HG02610 (cell line): Measurements from ENCODE around the gene ADGRA1.

ENCODE experiments used
- ATAC-seq: cut with Tn5 transposase; IDR thresholded peaks from one replicate; pipeline ENCODE4 v1.9.1; 2021; ENCODE audit warnings: mild to moderate bottlenecking, moderate library complexity; ENCODE audit not compliant: unreplicated experiment

ADGRA1 gene

DNA sequence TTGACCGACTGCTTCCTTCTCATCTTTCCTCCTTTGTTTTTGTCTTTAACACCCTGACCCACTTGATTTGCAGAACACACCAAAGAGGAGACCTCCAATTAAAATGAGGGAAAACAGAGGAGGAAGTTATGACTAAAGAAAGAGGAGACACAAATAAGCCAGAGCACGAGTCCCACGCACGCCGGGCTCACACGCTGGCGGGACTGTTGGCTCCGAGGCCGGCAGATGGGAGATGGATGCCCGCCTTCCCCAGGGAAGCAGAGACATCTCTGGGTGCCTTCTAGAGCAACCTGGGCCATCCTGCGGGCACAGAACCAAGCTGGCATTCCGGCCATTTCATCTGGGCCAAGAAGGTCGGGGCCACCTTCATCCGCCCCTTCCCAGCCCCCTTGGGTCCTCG lies 5.6 kb downstream of the ADGRA1 start:
- ATAC-seq = no peak

GRCh38 chr10:133094286-133094685 lies 6.6 kb downstream of the ADGRA1 start:
- no peak for ATAC-seq

DNA sequence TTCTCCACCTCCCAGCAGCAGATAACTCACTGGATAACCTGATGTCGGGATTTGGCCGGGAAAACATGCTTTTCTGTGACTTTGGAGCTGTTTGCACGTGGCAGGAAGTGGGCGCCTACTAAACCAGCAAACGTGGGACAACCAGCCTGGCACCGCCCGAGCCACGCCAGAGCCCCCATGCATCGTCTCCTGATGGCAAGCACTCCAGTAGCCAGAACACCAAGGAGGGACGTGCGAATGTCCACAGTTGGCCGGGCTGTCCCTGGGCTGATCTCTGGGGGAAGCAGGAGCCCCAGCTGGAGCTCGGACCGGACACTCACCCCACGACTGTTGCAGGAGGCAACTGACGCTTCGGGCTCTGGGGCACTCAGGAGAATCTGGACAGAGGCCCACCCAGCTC lies 7.1 kb downstream of the ADGRA1 start:
- ATAC-seq = no peak

DNA sequence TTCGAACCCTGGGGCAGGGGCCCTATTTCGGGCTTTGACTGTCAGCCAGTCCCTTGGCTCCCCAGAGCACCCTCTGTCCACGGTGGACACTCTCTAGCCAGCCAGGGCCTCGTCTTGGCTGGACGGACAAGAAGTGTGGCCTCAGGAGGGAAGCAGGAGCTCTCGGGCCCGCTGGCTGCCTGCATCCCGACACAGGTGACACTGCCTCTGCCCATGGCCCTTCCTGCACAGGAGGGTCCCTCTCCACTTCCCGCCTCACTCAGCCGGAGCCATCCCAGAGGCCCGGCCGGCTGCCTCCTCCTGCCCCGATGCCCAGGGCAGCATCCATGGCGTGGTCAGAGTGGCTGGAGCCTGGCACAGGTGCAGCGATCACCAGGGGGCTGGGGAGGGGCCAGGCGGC lies 7.9 kb downstream of the ADGRA1 start:
- ATAC-seq = no peak

- ATAC-seq = no peak
Measured at GRCh38 chr10:133096616-133097269, 9.0 kb downstream of the ADGRA1 start.

- ATAC-seq = no peak
Measured at GRCh38 chr10:133097418-133097817, 9.7 kb downstream of the ADGRA1 start.

GRCh38 chr10:133097961-133098360 lies 10.2 kb downstream of the ADGRA1 start:
- ATAC-seq = no peak

- no peak for ATAC-seq
Measured at GRCh38 chr10:133098426-133099124, 10.9 kb downstream of the ADGRA1 start.

GRCh38 chr10:133099571-133099970 lies 11.8 kb downstream of the ADGRA1 start:
- ATAC-seq = no peak

DNA sequence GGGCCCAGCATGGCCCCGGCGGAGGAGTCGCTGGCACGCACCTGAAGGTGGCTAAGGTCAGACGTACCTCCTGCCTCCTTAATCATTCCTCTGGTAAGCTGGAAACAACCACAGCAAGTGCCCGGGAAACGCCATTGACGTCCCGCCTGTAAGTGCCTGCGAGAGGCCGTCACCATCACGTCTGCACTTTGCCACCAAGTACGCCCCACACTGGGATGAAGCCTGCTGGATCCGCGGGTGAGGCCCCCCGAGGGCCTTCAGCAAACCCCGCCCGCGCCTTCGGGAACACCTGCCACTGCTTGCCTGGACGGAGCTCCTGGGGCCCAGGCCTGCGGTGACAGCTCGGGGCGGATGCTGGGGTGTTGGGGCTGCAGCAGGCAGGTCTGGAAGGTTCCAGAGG lies 12.5 kb downstream of the ADGRA1 start:
- ATAC-seq = no peak

GRCh38 chr10:133100706-133101415 lies 13.1 kb downstream of the ADGRA1 start:
- ATAC-seq = no peak

- no peak for ATAC-seq
Measured at GRCh38 chr10:133101416-133101810, 13.7 kb downstream of the ADGRA1 start.

DNA sequence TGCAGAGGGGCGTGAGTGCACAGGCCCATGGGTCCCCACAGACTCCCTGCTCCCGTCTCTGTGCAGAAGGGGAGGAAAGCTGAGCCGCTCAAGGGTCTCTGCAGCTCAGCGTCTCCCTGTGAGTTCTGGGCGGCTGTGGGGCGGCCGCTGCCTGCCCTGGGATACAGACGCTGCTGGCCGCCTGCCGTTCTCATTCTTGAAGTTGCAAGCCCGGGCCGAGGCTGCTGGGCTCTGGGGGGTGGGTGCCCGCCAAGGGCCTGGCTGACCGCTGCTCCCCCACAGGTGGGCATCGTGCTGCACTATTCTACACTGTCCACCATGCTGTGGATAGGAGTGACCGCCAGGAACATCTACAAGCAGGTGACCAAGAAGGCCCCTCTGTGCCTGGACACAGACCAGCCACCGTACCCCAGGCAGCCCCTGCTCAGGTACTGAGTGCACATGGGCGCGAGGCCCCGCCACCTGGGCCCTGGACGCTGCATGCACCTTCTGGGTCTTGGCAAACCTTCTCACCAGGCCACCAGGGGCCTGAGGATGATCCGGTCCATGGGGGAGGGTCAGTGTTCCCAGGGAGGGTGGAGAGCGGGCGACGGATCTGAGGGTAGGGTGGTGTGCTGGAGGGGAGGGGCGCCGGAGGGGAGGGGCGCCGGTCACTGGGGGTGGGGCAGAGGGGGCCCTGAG lies 14.8 kb downstream of the ADGRA1 start:
- ATAC-seq = no peak

- no peak for ATAC-seq
Measured at GRCh38 chr10:133103311-133103910, 15.7 kb downstream of the ADGRA1 start.

DNA sequence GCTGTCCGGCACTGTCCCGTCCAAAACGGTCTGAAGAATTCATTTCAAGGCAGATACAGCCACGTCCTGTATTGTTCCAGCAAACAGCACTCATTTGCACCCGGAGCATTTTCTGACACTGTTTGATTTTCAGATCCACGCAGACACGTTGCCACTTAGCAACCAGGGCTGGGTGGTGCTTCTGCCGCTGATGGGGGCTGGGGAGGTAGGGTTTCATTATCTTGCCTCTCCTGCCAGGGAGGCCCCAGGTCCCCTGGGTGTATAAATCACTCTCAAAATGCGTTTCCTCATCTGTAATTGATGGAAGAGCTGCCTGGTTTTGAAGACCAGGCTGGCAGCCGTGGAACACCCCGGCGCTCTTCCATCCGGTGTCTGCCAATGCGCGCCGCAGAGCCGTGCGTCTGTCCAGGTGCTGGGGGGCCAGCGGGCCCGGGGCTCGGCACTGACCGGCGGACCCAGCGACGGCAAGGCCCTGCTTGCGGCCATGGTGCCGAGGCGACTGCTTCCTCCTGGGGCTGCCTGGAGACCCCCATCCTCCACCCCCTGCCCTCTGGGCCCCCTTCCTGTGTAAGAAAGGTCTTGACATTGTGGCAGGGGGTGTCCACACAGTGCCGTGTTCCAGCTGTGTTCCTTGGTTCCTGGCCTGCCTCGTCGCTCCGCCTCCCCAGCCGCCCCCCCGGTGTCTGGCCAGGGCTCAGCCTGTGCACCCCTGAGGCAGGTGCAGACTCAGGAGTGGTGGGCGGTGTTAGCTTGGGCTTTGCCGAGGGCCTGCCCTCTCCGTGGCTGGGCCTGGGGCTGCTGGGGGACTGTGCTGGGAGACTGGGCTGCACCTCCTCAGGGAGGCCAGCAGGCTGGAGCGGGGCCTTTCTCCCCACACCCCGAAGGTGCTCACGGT lies 16.6 kb downstream of the ADGRA1 start:
- ATAC-seq = no peak

- no peak for ATAC-seq
Measured at GRCh38 chr10:133104963-133105640, 17.4 kb downstream of the ADGRA1 start.

GRCh38 chr10:133105686-133106390 lies 18.1 kb downstream of the ADGRA1 start:
- ATAC-seq = no peak

DNA sequence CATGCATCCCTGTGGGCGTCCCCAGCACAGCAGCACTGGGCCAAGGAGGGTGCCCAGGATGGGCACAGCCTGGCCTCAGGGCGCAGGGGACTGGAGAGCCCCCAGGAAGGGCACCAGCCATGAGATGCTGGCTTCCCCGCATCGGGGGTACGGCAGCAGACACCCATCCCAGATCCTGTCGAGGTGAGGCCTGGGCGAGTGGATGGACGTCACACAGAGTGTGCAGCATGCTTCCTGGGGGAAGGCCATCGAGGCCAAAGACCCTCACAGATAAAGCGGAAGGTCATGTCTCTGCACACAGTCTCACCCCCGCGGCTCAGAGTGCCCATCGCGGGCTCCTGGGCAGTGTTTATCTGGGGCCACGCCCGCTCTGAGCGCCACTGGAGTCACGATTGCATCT lies 18.8 kb downstream of the ADGRA1 start:
- ATAC-seq = no peak

- ATAC-seq = no peak
Measured at GRCh38 chr10:133107442-133107841, 19.7 kb downstream of the ADGRA1 start.
